IMR-90 (cell line): ENCODE data around the gene SSBP3.

Experiments used
- CTCF ChIP-seq: conservative IDR thresholded peaks from 2 replicates; pipeline ENCODE4 v1.5.1; 2012; ENCODE audit warnings: mild to moderate bottlenecking, low read depth, low read length, improper control_type of control experiment
- MAZ ChIP-seq: IDR thresholded peaks from 2 replicates; pipeline ENCODE4 v1.6.1; 2012; ENCODE audit warnings: low read depth, mild to moderate bottlenecking, low read length, improper control_type of control experiment, moderate library complexity, borderline replicate concordance
- RCOR1 ChIP-seq: IDR thresholded peaks from 2 replicates; pipeline ENCODE4 v1.6.1; 2012; ENCODE audit warnings: mild to moderate bottlenecking, low read length, improper control_type of control experiment; ENCODE audit not compliant: insufficient replicate concordance

DNA sequence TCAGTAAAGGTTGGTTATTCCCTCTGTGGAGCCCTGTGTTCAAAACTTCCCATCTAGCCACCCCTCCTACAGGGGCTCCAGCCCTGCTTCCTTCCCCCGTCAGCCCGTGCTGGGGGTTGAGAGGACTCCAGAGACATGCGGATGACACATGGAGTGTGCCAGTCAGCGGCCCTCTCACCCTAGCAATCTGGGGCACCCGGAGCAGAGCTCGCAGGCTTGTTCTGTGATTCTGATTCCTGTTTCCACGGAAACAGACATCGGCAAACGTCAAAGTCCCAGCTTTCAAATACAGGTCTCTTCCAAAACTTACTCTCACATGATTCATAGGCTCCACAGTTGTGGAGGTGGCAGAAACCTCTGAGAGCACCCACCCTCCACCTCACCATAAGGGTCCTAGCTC is 9.8 kb upstream of the SSBP3 start:
- TF ChIP-seq MAZ (no peak), CTCF (no peak), RCOR1 (no peak)
